ENCODE data around the gene TENT4B.

GRCh38 chr16:50263940-50264929 lies 111.1 kb downstream of the TENT4B start:
- no peak for TF ChIP-seq POLR2A (IDR thresholded peaks at IDR 0.05)
- TF ChIP-seq CTCF (IDR thresholded peaks at IDR 0.05) = no peak

Measured in Peyer's patch (tissue), 4 donors.